ENCODE results near the gene TNKS1BP1.
"Not testable (repeated sequence)": the region's sequence is repeated elsewhere in the genome, so short reads cannot be mapped to it uniquely, and the experiment has no call there.

Gene TNKS1BP1

GRCh38 chr11:57283231-57283990 lies 41.3 kb downstream of the TNKS1BP1 start:
- no peak for DNase-seq

- not testable (repeated sequence) for DNase-seq
Measured at GRCh38 chr11:57281546-57281945, 43.2 kb downstream of the TNKS1BP1 start.

GRCh38 chr11:57279116-57279515 lies 45.6 kb downstream of the TNKS1BP1 start:
- no peak for DNase-seq

- DNase-seq: no peak
Measured at GRCh38 chr11:57278721-57279095, 46.0 kb downstream of the TNKS1BP1 start.

- no peak for DNase-seq
Measured at GRCh38 chr11:57277845-57278720, 46.7 kb downstream of the TNKS1BP1 start.

GRCh38 chr11:57276971-57277675 lies 47.6 kb downstream of the TNKS1BP1 start:
- DNase-seq: no peak

DNA sequence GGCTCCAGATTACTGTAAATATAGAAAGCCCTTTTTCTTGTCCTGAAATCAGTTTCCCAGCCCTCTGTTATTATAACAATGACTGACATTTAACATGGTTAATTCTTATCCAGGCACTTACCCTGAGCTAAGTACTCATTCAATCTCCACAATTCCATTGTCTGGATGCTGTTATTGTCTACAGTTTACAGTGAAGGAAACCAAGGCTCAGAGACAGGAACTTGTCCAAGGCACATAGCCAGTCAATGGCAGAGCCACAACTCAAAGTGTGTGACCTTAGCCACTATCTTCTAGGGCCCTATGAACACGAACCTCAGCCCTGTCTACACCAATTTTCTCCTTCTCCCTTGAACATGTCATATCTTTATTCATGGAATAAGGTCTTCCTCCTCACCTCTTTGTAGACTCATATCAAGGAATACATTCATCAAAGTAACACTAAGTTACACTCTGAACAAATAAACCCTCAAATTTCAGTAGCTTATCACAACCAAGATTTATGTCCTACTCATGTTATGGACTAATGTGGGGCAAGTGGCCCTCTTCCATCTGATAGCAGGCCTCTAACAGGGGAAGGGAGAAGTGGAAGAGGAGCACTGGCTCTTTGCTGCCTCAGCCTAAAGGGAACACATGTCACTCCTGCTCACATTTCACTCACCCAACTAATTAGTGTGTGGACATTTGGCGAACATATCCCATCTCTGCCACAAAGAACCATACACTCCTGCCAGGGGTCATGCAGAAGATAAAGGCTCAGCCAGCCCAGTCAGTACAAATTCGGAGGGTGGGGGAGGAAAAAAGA lies 48.4 kb downstream of the TNKS1BP1 start:
- DNase-seq: no peak

DNA sequence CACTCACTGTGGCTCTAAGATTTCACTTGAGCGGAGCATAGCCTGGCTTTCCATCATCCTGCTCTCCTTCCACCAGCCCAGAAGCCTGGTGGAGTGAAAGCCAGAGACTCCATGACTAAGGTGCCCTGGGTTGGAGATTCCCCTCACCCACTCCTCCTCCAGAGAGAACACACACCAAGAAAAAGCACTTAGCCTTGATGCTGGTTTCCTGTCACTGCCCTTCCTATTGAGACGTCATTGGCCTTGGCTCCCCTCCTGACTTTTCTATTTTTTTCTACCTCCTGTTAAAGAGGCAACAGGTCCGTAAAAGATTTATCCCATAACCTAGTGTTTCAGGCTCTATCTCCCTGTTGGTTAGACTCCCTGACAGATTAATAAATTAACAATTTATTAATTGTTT lies 49.2 kb downstream of the TNKS1BP1 start:
- no peak for DNase-seq

GRCh38 chr11:57274904-57275498 lies 49.8 kb downstream of the TNKS1BP1 start:
- DNase-seq: no peak

DNA sequence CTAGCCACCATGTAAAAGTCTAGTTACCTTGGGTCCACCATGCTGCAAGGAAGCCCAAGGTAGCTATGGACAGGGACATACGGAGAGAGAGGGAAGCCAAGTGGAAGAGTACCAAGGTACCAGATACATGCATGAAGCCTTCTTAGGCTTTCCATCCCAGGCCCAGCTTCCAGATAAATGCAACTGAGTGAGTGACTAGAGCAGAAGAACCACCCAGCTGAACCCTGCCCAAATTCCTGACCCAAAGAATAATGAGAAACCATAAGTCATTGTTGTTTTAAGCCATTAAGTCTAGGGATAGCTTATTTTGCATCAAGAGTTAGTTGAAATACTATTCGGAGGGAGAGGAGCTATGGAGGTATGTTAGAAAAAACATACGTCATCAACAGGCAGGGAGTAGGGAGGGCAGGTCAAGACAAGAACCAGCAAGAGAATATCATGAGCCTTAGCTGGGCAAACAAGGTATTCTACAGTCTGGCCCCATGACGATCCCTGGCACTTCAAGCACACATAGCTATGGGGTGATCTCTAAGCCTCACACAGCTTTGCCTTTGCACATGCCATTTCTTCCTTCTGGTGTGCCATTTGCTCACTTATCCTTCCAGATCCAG lies 51.2 kb downstream of the TNKS1BP1 start:
- DNase-seq: no peak

GRCh38 chr11:57269571-57270021 lies 55.2 kb downstream of the TNKS1BP1 start:
- DNase-seq: no peak

DNA sequence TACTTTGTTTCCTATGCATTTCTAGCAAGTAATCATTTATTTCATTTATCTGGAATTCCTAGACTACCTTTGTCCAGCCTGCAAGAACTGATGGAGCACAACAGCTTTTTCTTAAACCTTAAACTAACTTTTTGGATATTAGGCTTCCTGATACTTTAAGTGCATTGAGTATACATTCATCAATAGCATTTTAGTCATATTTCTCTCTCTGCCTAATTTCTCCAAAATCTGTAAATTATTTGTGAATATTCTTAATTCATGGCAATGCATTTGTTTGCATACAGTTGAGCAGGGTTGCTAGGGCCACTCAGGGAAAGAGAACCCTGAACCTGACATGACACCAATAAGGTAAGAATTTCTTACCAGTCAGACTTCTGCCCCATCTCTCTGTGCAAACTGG lies 58.6 kb downstream of the TNKS1BP1 start:
- DNase-seq: no peak

- no peak for DNase-seq
Measured at GRCh38 chr11:57263351-57263750, 61.4 kb downstream of the TNKS1BP1 start.

DNA sequence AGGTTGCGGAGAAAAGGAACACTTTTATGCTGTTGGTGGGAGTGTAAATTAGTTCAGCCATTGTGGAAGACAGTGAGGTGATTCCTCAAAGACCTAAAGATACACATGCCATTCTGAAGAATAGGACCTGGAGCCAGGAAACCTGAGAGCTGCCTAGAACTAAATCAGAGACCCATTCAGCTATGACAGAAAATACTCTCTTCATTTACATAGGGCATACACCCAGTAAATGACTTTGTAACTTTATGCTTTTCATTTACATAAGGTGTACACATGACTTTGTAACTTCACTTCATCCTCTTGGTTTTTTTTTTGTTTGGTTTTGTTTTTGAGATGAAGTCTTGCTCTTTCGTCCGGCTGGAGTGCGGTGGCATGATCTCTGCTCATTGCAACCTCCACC lies 62.6 kb downstream of the TNKS1BP1 start:
- DNase-seq: no peak

DNA sequence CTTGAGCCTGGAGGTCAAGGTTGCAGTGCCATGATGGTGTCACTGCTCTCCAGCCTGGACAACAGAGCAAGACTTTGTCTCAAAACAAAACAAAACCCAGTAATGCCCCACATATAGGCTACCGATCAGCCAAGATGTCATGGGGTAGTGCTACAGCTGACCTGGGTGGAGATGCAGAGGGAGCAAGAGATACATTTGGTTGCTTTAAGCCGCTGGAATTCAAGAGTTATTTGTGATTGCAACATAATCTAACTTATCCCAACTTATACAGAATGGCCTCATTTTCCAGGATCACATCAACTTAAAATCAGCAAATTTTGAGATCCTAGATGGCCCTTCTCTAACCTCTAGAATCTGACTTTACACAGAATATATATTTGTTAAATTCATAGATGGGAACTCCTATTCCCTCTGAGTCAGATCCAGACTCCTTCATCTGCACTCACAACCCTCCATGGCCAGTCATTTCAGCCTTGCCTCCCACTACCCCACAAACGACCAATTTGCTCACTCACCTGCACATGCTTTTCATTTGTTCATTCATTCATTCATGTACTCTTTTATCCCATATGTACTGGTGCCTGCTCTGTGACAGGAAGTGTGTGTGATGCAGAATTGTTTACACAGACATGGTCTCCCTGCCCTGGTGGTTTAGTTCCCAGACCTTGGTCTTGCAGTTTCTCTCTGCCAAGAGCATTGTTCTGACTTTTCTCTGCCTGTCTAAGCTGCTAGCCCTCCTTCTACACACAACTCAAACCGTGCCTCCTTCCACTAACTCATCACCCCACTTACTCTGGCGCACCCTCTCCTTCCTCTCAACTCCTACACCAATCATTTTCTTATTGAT lies 63.6 kb downstream of the TNKS1BP1 start:
- no peak for DNase-seq

- no peak for DNase-seq
Measured at GRCh38 chr11:57256119-57256518, 68.6 kb downstream of the TNKS1BP1 start.

DNA sequence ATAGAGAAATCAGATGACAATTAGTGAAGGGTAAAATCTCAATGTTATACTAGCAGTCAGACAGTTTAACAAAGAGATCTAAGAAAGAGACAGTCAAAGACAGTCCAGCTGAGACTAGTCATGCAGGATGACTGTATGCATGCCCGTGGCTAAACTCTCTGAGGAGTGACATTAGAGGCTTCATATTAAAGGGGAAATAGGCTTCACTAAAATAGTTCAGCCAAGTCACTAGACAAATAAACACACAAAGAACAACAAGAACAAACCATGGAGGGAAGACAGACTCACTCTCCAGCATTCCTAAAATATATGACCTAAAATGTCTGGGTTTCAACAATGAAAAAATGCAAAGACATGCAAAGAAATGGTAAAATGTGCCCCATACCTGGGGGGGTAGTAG lies 69.1 kb downstream of the TNKS1BP1 start:
- no peak for DNase-seq

GRCh38 chr11:57254631-57255030 lies 70.1 kb downstream of the TNKS1BP1 start:
- DNase-seq: no peak

DNA sequence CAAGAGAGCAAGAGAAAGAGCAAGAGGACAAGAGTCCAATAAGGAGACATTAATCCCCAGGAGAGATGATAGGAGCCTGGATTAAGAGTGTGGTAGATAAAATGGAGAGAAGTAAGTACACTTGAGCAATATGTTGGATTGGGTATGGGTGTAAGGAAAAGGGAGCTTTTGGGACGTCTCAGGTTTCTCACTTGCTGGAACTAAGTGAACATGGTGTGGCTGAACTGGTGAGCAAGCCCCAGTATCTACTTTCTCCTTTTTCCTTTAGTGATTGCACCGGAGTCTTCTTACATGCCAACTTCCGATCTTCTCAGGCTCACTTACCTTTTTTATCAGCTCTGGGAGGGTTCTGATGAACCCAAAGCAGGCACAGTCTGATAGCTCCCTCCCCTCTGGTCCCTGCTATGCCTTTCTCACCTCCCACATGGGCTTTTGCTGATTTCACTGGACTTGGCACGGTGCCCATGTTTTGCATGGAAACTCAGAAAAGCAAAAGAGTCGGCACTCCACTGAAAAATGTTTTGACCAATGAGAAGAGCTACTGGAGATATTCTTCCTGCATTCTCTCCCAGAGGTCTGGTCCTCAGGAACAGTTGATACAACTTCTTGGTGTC lies 73.2 kb downstream of the TNKS1BP1 start:
- no peak for DNase-seq

DNA sequence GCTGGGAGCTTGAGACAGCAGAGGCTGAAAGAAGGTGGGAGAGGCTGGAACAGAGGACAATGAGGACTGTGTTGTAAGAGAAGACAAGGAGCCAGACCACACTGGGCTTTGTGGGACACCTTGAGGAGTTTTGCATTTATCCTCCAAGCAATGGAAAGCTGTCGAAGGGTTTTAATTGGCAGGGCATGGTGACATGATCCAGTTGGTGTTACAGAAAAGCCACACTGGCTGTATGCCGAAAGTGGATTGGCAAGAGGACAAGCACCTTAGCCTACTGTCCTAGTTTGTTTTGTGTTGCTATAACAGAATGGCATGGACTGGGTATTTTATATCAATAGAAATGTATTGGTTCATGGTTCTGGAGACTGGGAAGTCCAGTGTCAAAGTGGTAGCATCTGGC lies 73.7 kb downstream of the TNKS1BP1 start:
- DNase-seq: no peak

Data from CD4-positive, alpha-beta T cell treated with Interferon gamma for 1 hour (primary cell).